Measurements from ENCODE around the gene TESK1.
A peak's percentile ranks its signal among the peaks of the same experiment; 100 is the strongest.
"Not testable (repeated sequence)": the region's sequence is repeated elsewhere in the genome, so short reads cannot be mapped to it uniquely, and the experiment has no call there.

Gene TESK1

DNA sequence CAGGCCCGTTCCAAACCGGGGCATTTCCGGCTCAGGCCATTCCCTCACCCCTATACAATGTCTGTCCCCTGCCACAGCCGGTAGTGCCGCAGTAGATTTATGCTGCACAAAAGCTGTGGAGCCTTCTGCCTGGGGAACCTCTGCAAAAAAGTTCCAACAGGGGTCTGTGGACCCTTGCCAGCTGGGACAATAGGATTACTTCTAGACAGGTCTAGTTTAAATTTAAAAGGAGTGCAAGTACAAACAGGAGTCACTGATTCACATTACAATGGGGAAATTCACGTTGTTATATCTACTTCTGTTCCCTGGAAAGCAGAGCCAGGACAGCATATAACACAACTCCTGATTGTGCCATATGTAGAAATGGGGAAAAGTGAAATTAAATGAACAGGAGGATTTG is 21.5 kb upstream of the TESK1 start:
- DNase-seq, result not testable (repeated sequence)

DNA sequence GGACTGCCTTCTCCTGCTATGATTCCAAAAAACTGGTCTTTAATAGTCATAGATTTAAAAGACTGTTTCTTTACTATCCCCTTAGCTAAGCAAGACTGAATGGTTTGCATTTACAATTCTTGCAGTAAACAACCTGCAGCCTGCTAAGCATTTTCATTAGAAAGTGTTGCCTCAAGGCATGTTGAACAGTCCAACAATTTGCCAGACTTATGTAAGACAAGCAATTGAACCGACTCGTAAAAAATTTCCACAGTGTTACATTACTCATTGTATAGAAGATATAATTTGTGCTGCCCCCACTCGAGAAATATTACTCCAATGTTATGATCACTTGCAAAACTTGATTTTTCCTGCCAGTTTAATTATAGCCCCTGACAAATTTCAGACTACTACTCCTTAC is 20.4 kb upstream of the TESK1 start:
- not testable (repeated sequence) for DNase-seq

DNA sequence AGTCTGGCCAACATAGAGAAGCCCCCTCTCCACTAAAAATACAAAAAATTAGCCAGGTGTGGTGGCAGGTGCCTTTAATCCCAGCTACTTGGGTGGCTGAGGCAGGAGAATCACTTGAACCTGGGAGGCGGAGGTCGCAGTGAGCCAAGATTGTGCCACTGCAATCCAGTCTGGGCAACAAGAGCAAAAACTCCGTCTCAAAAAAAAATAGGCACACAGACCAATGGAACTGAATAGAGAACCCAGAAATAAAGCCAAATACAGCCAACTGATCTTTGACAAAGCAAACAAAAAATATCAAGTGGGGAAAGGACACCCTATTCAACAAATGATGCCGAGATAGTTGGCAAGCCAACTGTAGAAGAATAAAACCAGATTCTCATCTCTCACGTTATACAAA is 16.6 kb upstream of the TESK1 start:
- DNase-seq, result not testable (repeated sequence)

DNA sequence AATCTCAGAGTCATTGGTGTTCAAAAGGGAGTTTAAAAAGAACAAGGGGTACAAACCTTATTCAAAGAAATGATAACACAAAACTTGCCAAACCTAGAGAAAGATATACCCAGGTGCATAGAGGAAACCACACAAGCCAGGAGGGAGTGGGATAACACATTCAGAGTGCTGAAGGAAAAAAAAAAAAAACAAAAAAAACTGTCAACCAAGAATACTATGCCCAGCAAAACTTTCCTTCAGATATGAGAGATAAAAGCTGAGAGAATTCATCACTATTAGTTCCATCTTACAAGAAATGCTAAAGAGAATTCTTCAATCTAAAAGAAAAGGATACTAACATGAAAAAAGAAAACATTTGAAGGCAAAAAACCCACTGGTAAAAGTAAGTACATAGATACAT is 11.5 kb upstream of the TESK1 start:
- no peak for DNase-seq

DNA sequence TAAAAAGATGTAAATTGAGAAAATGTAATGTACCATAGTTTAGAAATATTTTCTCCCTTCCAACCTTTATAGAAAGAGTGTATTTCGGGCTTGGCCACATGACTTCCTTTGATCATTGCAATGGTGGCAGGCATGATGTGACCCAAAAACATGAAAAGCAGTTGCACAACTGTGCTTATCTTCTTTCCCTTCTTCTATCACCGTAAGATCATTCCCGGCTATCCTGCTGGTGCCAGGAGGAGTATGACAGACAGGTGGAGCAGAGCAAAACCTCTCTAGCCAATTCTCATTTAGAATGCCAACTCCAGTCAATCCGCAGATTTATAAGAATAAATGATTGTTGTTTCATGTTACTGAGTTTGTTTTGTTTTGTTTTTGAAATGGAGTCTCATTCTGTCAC is 10.6 kb upstream of the TESK1 start:
- no peak for DNase-seq

DNA sequence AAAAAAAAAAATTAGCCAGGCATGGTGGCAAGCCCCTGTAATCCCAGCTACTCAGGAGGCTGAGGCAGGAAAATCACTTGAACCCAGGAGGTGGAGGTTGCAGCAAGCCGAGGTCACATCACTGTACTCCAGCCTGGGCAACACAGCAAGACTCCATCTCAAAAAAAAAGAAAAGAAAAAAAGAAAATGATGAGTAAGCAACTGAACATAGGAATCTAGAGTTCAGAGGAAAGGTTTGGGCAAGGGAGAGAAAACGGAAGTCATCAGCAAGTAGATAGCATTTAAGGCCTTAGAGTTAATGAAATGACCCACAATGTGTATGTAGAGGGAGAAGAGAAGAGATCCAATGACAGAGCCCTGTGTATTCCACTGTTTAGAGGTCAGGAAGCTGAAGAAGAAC is 8.2 kb upstream of the TESK1 start:
- DNase-seq, result not testable (repeated sequence)

DNA sequence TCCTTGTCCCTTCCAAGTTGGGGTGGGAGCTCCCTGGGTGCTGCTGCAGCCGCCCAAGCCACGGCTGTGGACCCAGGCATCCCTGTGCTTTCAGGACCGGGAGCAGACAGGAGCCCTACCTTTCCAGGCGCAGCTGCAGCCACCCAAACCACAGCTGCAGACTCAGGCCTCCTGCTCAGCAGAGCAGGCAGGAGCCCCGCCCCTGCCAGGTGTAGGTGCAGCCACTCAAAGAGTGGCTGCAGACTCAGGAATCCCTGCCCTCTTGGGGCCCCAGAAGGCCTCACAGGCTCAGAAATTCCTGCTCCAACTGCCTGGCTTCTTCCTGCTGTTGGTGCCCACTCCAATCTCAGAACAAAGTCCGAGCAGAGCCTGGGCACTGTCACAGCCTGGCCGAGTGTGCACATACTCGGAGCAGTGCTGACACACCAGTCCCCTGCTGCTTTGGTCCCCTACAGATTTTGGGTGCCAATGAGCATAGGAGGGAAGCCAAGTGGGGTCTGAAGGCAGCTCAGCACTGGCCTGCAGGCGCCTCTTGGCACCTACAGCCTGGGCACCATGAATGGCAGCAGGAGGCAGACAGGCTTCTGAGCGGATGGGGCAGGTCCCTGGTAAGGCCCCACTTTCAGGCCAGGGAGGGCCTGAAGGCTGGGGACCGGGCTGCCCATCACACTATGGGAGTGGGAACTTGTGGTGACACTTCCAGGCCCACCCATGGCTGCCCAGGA is 6.0 kb upstream of the TESK1 start:
- DNase-seq, result no peak

DNA sequence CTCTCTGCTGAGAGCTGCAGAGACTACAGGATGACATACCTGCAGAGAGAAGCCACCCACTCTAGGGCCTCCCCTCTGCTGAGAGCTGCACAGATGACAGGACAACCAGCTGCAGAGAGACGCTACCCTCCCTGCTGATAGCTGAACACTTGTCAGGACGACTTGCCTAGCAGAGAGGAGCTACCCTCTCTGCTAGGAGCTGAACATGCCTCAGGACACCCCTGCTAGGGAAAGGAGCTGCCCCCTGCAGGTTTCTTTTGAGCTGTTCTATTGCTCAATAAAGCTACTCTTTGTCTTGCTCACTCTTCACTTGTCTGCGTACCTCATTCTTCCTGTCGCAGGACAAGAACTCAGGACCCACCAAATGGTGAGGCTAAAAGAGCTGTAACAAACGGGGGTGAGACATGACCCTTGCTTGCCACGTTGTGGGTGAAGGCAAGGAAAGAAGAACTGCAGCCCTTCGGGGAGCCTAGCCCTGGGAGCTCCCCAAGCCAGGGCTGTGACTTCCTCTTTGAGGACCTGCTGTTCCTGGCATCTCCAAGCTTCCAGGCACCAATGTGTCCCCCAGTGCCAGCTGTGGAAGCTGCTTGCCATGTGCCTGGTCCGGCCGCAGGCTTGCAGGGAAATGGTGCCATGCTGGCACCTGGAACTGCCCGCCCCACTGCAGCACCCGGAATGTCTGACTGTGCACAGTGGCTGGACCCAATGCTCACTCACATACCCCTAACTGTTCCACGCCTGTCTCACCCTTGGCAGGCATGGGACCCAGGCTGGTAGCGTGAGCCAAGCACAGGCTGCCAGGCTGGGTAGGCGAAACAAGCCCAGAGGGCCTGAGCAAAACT is 5.1 kb upstream of the TESK1 start:
- no peak for DNase-seq

DNA sequence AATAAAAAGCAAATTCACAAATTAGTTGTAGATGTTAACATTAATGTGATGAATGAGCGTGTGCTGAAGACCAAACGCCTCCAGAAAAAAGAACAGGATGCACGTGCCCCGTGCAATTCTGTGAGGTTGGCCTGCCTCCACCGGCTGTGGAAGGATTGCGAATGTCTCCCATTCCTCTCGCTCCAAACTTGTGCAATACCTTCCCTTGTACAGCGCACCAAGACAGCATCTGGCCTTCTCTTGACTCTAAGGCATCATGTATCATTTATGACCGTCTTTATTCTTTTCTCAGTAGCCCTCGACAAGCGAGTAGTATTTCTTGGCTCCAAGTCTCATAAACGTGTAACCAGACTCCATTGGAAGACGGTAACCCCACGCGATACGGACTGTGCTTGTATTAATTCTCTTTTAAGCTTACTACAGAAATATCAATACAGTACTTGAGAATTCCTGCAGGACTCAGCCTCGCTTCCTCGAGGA is 1.5 kb upstream of the TESK1 start:
- no peak for DNase-seq

DNA sequence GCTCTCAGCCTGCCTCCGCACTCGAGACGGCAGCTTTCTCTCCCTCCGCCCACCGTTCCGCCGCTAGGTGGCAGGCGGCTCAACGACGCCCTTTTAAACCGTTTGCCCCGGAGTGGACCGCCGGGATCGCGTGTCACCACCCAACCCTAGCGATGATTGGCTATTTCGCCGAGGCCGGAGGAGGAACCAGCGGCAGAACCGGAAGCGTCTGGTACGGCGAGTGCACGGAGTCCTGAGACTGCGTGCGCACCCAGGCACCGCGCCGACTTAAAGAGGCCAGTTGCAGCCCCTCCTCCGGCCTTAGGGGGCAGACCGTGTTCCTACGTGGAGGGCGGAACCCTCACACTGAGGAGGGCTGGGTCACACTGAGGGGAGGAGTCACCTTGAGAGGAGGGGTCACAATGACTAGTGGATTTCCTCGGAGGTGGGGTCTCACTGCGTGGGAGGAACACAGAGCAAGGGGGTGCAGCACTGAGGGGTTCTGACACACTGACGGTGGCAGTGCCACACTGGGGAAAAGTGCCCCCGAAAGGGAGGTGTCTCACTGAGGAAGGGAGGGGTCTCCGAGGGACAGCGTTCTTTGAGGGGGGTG is 980 bp upstream of the TESK1 start:
- DNase-seq, result peak; percentile 97

DNA sequence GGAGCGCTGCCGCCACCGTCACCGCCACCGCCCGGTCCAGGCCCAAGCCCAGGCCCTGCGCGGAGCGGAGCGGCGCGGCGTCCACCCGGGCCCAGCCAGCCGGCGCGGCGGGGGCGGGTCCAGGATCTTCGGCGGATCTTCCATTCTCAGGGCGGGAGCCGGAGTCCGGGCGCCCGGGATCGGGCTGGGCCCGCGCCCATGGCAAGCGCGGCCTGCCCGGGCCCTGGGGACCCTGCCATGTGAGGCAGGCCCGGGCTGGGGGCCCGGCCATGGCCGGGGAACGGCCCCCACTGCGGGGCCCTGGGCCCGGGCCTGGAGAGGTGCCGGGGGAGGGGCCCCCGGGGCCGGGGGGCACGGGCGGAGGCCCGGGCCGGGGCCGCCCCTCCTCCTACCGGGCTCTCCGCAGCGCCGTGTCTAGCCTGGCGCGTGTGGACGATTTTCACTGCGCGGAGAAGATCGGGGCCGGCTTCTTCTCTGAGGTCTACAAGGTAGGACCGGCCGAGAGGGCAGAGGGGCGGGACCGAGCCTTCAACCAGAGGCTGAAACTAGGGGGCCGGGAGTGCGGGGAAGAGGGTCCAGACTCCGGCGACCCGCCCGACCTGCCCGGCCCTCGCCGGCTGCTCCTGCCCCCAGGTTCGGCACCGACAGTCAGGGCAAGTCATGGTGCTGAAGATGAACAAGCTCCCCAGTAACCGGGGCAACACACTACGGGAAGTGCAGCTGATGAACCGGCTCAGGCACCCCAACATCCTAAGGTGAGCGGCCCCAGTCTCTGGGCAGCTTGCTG is 482 bp downstream of the TESK1 start:
- DNase-seq, result no peak

DNA sequence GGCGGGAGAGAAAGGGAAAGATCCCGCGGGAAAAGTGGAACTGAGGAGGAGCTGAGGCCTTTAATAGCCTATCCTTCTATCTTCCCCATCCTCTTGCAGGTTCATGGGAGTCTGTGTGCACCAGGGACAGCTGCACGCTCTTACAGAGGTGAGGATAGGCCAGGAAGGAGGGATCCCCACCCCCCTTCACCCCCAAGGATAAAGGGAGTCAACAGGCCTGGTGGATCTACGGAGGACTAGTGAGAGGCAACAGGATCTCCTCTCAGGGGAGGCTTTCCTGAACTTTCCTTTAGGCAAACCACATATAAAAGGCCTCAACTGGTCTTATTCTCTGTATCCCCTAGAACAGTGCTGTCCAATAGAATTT is 1.1 kb downstream of the TESK1 start:
- no peak for DNase-seq

DNA sequence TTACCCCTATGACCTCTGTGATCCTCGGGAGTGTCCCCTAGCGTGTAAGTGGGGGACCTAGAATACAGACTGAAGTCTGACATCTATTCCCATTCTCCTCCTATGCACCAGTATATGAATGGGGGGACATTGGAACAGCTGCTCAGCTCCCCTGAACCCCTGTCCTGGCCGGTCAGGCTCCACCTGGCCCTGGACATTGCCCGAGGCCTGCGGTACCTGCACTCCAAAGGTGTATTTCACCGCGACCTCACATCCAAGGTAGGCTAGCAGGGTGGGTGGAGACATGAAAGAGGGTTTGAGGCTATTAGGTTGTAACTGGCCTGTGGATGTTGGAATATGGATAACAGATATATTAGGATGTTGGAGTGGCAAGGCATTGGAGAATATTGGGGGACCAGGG is 1.7 kb downstream of the TESK1 start:
- no peak for DNase-seq

DNA sequence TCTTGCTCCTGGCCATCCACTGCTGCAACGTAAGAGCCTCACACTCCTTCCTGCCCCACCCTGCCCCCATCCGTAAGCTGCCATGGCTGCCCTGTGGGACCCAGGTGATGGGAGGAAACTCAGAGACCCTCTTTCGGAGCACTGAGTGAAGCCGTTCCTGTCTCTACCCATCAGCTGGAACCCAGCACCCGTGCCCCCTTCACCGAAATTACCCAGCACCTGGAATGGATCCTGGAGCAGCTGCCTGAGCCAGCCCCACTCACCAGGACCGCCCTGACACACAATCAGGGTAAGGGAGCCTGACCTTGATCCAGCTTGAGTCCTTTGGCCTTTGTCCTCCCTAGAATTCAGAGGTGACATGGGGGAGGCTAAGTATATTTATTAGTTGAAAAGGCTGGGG is 3.2 kb downstream of the TESK1 start:
- no peak for DNase-seq

DNA sequence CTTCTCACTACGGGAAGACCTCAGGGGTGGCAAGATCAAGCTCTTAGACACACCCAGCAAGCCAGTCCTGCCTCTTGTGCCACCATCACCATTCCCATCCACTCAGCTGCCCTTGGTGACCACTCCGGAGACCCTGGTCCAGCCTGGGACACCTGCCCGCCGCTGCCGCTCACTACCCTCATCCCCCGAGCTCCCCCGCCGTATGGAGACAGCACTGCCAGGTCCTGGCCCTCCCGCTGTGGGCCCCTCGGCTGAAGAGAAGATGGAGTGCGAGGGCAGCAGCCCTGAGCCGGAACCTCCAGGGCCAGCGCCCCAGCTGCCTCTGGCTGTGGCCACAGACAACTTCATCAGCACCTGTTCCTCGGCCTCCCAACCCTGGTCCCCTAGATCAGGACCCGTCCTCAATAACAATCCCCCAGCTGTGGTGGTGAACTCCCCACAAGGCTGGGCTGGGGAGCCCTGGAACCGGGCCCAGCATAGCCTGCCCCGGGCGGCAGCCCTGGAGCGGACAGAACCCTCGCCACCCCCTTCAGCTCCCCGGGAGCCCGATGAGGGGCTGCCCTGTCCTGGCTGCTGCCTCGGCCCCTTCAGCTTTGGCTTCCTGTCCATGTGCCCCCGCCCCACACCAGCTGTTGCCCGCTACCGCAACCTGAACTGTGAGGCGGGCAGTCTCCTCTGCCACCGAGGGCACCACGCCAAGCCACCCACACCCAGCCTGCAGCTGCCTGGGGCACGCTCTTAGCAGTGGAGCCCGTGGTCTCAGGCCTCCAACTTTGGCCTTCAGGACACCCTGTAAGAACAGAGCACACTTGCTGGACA is 4.1 kb downstream of the TESK1 start:
- no peak for DNase-seq

DNA sequence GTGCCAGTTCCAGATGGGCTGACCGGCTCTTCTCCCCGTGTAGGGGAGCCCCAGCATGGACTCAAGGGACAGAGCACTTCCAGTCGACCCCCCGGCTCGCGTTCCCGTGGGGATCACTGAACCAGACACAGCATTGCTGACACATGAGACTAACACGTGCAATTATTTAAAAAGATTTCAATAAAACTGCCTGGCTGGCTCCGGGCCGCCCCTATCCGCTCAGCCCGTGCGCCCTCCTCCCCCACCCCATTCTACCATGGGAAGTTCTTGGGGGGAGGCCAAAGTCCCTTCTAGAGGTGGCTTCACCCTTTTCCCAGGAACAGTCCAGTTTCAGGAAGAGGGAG is 4.7 kb downstream of the TESK1 start:
- no peak for DNase-seq

DNA sequence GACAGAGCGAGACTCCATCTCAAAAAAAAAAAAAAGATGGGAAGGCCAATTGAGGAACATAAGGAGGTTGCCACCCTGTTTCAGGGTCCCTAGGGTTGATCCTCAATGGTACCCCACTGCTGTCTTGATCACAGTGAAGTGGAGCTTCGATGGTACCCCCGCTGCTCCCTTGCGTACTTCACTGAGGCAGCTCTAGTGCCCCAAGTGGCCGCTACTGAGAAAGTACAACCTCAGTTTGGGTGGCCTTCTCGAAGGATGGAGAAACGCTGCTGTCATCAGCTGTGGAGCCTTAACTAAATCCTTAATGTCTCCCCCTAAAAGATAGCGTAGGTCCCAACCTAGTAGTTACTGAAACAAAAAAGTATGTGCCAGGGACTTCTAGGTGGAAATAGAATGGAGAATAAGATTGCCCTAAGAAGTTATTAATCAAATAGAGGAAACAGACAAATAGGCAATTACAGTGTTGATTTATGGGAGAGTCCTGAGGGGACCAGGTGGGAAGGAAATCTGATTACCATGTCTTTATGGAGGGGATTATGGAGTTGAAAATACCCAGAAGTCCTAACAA is 6.3 kb downstream of the TESK1 start:
- DNase-seq, result no peak

DNA sequence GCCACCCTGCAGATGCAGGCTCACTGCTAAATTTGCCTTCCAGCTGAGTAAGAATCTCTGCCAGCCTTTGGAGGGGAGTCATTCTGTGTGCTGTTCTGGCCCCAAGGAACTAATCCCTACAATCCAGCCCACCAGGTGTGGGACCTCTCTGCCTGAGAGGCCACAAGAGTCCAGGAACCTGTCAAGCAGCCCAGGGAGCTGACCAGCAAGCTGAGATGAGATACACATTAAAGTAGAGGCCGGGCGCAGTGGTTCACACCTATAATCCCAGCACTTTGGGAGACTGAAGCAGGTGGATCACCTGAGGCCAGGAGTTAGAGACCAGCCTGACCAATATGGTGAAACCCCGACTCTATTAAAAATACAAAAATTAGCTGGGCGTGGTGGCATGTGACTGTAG is 7.0 kb downstream of the TESK1 start:
- DNase-seq, result not testable (repeated sequence)

DNA sequence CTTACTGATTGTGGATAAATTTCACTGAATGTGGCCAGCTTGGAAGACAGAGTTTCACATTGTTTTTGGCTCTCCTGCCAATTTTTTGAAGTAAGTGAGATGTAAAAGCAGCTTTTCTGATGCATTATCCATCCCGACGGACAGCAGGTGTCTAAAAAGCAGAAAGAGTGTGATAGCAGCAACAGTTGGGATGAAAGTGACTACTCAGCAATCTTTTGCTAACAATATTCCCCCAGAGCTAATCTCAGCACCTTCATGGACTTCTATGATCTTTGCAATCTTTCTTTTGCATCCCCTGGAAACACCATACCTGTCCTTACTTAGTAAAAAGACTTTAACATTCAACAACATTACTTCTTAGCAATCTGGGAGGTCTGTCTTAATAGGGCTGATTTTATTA is 7.8 kb downstream of the TESK1 start:
- DNase-seq, result no peak

DNA sequence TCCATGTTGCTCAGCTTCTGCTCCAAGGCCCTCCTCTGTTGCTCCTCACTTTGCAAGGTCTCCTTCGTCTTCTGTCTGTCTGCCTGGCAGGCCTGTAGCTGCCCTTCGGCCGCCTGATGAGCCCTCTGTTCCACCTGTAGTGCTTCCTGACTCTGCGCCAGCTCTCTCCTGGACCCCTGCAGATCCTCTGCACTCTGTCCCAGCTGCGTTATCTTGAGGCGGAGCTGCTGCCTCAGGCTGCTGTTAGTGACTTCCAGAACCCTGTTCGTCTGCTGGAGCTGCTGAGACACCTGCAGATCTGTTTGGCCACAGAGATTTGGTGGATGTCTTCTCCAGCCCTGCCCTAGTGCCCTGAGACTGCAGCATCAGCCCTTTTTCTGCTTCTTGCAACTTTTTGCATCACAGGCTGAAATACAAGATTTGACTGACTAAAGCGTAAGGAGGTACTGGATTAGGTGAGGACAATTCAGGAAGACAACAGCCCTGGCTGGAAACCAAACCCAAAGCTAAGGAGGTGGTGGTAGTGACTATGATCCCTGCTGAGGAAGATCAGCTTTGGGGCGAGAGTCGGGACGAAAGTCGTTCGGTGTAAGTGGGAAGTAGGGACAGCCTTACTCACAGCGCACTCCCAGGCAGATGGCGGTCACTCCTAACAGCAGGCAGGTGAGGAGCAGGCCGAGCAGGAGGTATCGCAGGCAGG is 11.1 kb downstream of the TESK1 start:
- DNase-seq, result no peak

DNA sequence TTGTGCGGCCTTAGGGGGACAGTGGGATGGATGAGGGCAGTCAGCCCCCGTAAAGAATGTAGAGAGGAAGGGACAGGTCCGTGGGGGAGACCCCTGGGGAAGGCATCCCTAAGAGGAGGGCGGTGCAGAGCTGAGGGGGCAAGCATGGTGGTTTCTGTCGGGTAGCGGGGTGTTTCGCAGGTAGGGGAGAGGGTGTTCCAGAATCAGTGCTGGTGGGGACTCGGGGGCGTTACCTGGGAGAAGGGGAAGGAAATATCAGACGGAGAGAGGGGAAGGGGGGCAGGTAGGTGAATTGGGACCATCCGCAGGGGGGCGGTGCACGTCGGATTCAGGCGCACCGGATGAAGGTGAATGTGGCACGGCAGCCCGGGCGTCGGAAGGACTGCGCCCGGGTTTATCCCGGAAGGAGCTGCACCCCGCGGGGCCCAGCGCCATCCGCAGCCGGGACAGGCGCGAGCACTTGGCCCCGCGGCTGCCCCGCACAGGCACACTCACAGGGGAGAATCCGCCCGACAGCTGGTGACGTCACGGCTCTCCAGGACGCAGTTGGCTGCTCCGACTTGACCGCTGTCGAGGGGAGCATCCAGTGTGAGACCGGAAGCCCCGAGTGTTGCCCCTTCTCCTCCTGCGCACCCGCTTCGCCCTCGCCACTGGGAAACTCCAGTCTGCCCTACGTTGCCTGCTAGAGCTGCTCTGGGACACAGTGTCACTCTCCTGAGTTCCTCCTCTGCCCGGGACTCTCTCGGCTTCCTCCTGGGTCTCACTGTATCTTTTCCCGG is 11.8 kb downstream of the TESK1 start:
- no peak for DNase-seq
